HG03135 (cell line): ENCODE data around the gene LGALS1.
"Not testable (repeated sequence)": the region's sequence is repeated elsewhere in the genome, so short reads cannot be mapped to it uniquely, and the experiment has no call there.

Experiments used
- ATAC-seq: cut with Tn5 transposase; IDR thresholded peaks from one replicate; pipeline ENCODE4 v1.9.1; 2021; ENCODE audit warnings: mild to moderate bottlenecking, moderate library complexity; ENCODE audit not compliant: unreplicated experiment

Gene LGALS1

GRCh38 chr22:37639070-37639760 is 36.2 kb upstream of the LGALS1 start, which contains the start of gene SH3BP1:
SH3BP1 (plus strand) TSS chr22:37639669; CDS start chr22:37639788, 119 bp downstream.
- ATAC-seq, result no peak

DNA sequence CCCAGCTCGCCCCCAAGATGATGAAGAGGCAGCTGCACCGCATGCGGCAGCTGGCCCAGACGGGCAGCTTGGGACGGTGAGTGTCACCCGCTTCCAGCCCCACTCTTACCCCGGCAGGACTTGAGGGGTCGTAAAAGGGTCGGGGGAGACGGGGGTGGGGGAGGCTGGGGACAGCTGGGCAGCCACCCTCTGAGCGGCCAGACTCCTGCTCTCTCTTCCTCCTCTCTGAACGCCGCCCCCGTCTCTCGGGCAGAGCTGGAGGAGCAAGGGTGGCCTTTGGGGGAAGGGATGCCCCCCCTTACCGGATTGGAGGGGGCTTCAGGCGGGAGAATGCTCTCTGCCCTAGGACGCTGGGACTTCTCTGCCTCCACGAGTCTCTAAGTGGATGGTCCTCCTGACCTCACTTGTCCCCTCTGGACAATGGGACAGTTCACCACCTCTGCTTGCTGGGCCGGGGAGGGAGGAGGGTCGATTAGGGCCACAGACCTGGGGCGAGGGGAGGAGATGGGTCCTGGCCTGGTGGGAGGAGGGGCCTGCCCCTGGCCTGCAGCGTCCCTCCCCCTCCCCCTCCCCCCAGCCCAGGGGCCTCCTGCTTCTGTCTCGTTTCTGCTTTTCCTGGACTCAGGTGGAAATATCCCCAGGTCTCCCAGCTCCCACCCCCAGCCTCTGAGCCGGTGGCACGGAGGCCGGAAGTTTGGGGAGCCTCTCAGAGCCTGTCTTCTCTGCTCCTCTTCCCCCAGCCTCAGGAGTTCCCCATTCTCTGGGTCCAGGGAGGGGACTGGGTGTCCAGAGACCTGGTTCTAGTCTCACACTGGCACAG is 35.5 kb upstream of the LGALS1 start:
- no peak for ATAC-seq

DNA sequence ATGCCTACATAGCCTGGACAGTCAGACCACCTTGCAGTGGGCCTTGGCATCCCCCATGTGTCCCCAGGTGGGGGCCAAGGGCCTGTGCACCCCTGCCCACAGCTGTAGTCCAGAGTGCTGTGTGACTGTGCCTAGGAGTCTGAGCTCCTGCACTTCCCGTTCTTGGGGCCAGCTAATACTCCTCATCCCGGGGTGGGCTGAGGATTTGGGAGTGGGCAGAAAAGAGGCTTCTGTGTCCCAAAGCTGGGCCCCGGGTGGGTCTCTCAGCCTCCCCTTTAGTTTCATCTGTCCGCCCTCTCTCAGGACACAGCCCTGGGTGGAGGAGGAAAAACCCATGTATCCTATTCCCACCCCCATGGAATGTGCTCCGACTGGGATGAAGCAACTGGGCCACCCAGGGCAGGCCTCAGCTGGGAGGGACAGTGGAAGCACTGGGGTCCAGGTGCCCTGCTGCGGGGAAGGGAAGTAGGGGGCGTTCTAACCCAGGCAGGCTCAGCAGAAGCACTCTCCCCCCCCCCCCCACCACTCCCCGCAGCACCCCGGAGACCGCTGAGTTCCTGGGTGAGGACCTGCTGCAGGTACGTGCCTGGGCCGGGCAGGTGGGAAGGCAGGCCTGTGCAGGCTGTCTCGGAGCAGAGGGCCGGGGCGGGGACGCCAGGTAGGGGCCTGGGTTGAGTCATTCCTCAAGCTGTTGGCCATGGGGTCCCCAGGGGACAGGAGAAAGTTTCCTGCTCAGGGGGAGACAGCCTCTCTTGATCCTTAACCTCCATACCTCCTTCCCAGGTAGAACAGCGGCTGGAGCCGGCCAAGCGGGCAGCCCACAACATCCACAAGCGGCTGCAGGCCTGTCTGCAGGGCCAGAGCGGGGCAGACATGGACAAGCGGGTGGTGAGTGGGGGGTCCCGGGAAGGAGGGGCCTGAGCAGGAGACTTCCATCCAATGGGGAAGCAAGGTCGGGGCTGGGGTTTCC is 34.6 kb upstream of the LGALS1 start:
- ATAC-seq, result no peak

- ATAC-seq, result no peak
Observed at GRCh38 chr22:37641561-37641949, 33.9 kb upstream of the LGALS1 start.

- ATAC-seq, result peak; percentile 52
Observed at GRCh38 chr22:37643225-37643847, 32.1 kb upstream of the LGALS1 start.

- no peak for ATAC-seq
Observed at GRCh38 chr22:37647317-37647716, 28.1 kb upstream of the LGALS1 start.

GRCh38 chr22:37647928-37648327 is 27.5 kb upstream of the LGALS1 start:
- no peak for ATAC-seq

DNA sequence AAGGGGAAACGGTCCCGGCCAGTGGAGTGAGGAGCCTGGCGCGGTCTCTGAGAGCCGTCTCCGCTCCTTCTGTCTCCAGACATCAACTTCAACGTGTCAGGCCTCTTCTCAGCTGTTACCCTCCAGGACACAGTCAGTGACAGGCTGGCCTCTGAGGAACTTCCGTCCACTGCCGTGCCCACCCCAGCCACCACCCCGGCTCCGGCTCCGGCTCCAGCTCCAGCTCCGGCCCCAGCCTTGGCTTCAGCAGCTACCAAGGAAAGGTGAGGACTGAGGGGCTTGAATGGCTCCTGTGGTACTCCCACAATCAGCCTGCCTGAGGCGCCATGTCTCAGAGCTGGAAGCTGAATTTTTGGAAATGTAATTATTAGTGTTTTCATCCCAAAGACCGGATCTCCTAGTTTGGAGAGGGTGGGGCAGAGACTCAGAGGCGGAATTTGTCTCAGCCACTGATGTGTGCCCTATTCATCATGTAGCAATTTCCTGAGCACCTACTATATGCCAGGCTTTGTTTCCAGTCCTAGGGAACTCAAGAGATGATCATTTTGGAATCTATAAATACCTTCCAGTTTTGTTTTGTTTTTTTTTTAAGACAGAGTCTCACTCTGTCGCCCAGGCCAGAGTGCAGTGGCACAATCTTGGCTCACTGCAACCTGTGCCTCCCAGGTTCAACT is 24.8 kb upstream of the LGALS1 start:
- no peak for ATAC-seq

- ATAC-seq, result no peak
Observed at GRCh38 chr22:37654563-37655251, 20.7 kb upstream of the LGALS1 start.

DNA sequence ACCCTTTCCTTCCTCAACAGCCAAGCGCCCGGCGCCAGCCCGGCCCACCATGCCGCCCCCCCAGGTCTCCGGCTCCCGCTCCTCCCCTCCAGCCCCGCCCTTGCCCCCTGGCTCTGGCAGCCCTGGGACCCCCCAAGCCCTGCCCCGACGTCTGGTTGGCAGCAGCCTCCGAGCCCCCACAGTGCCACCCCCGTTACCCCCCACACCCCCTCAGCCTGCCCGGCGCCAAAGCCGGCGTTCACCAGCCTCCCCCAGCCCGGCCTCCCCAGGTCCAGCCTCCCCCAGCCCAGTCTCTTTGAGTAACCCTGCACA is 20.2 kb upstream of the LGALS1 start:
- ATAC-seq, result no peak

GRCh38 chr22:37656583-37656982 is 18.9 kb upstream of the LGALS1 start:
- not testable (repeated sequence) for ATAC-seq

DNA sequence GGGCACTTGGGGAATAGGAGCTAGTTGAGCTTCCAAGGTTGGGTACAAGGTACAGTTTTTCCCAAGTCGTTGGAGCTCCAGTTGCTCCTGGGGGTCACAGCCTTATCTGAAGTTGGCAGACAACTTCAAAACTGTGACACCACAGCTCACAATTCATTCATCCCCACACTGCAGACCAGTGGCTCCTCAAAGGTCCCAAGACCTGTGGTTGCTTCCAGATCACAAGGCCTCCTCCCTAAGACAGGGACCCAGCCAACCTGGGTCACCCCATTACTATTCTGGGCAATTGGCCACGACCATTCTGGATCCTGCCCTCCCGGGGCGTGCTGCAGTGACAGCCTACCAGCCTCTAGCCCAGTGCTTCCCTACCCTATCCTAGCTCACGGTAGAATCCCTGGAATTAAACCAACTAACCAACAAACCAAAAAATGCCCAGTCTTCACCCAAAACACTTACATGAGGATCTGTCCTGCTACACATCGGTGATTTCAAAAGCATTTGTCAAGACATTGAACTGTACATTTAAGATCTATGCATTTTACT is 17.8 kb upstream of the LGALS1 start:
- no peak for ATAC-seq

DNA sequence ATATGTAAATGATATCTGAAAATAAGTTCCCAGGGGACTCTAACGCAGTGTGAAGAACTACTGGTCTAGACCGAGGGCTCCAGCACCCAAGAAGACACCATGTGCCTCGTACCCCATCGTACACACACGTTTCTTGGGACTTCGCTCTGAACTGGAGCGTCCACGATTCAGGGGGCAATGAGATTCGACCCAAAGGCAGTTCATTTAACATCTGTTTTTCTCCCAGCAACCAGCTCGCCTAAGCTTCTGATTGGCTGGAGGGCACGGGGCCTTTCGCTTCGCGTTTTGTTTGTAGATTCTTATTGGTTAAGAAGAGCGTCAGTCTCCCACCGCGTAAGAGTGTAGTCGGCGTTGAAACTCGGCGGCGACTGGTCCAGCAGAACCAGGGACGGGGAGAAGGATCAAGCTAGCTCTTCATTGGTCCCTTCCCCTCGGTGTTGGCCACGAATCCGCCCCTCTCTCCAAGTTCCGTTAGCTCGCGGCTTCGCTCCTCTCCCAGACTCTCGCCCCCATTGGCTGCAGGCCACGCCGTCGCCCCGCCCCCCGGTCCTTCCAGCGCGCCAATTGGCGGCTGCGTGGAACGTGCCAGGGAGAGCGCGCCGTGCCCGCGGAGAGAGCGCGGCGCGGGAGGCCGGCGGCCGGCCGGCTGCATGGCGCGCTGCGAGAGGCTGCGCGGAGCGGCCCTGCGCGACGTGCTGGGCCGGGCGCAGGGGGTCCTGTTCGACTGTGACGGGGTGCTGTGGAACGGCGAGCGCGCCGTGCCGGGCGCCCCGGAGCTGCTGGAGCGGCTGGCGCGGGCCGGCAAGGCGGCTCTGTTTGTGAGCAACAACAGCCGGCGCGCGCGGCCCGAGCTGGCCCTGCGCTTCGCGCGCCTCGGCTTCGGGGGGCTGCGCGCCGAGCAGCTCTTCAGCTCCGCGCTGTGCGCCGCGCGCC is 17.0 kb upstream of the LGALS1 start, which contains the start of gene PDXP:
PDXP (plus strand) TSS at position 591 of the 933 bp plus-strand sequence; CDS start at position 651, 60 bp downstream.
- peak; percentile 77 for ATAC-seq

DNA sequence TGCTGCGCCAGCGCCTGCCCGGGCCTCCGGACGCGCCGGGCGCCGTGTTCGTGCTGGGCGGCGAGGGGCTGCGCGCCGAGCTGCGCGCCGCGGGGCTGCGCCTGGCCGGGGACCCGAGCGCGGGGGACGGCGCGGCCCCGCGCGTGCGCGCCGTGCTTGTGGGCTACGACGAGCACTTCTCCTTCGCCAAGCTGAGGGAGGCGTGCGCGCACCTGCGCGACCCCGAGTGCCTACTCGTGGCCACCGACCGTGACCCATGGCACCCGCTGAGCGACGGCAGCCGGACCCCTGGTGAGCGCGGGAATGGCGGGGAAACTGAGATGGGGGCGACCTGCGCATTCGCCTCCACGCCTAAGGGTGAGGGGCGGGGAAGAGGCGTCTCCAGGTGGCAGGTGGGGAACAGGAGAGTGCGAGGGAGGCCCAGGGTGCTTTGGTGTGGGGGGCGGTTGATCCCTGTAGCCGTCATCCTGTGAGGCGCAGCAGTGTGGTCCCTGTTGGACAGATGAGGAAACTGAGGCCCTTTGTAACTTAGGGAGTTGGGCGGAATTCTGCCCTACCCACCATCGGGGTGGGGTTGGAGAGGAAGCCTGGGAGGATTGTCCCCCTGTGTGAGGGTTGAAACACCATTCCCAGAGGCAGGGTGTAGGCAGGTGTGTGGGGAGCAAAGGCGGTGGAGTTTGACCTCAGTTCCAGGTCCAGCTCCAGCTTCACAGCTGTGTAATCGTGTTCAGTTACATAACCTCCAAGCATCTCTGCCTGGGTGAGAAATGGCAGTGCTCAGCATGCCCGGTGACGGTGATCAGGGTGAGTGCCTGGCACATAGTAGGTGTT is 16.2 kb upstream of the LGALS1 start:
- peak; percentile 11 for ATAC-seq

GRCh38 chr22:37659897-37660708 is 15.3 kb upstream of the LGALS1 start:
- ATAC-seq, result no peak

GRCh38 chr22:37660709-37661045 is 14.8 kb upstream of the LGALS1 start:
- ATAC-seq, result no peak
